Gastrocnemius medialis (tissue), 4 donors: ENCODE measurements around the gene PARS2.

Experiments used
- POLR2A ChIP-seq, 2 donors: fragments of 450-650 bp; IDR thresholded peaks; one replicate each; pipeline ENCODE4 v1.6.1; 2017; ENCODE audit warnings: antibody characterized with exemption in 2 of 2, mild to moderate bottlenecking in 2 of 2, moderate library complexity in 2 of 2
- TF ChIP-seq, protein P1 (sequence below), 5 experiments: fragments of 450-650 bp in 3 of 5; fragments of 200-600 bp in 2 of 5; sonication (generic) in 2 of 5; IDR thresholded peaks in 4 of 5; conservative IDR thresholded peaks in 1 of 5; 1 replicate in 4 of 5; 2 replicates in 1 of 5; pipeline ENCODE4 v1.5.1; 2016 to 2019; ENCODE audit warnings: antibody characterized with exemption in 5 of 5, mild to moderate bottlenecking in 3 of 5, moderate library complexity in 3 of 5

DNA sequence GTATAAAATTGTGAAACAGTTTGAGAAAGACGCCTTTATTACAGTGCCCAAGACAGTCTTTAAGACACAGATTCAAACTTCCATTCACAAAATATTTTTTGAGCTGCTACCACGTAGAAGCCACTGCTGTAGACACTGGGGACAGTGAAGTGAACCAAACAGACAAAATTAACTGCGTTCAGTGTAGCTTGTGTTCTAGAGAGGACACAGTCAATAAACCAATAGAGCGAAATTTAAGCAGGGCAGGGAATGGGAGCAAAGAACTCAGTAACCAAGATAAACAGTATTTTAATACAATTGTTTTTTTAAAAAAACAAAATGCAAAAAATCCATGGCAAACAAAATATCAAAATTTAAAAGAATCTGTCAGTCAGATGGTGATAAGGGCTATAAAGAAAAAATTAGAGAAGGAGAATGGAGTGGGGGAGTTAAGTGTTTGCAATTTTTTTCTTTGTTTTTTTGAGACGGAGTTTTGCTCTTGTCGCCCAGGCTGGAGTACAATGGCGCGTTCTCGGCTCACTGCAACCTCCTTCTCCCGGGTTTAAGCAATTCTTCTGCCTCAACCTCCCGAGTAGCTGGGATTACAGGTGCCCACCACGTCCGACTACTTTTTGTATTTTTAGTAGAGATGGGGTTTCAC is 719 bp upstream of the PARS2 start:
- TF ChIP-seq, protein P1, sequence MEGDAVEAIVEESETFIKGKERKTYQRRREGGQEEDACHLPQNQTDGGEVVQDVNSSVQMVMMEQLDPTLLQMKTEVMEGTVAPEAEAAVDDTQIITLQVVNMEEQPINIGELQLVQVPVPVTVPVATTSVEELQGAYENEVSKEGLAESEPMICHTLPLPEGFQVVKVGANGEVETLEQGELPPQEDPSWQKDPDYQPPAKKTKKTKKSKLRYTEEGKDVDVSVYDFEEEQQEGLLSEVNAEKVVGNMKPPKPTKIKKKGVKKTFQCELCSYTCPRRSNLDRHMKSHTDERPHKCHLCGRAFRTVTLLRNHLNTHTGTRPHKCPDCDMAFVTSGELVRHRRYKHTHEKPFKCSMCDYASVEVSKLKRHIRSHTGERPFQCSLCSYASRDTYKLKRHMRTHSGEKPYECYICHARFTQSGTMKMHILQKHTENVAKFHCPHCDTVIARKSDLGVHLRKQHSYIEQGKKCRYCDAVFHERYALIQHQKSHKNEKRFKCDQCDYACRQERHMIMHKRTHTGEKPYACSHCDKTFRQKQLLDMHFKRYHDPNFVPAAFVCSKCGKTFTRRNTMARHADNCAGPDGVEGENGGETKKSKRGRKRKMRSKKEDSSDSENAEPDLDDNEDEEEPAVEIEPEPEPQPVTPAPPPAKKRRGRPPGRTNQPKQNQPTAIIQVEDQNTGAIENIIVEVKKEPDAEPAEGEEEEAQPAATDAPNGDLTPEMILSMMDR (IDR thresholded peaks at IDR 0.05 in 4 of 5, conservative IDR thresholded peaks at IDR 0.05 in 1 of 5), result no peak
- no peak for TF ChIP-seq POLR2A (IDR thresholded peaks at IDR 0.05)
